Adipocyte (in vitro differentiated cells): ENCODE results near the gene TMEM270.

ENCODE experiments used
- DNase-seq: peaks from one replicate; pipeline ENCODE4 v3.0.0-alpha.2; 2015; ENCODE audit warnings: low read depth
- H3K27me3 ChIP-seq: replicated peaks from 2 replicates; pipeline ENCODE4 v1.7.0; 2013; ENCODE audit warnings: mild to moderate bottlenecking, low read length, moderate library complexity; ENCODE audit not compliant: control insufficient read depth, insufficient read depth
- H3K36me3 ChIP-seq: 2 replicates; pipeline ENCODE4 v1.7.0; 2013; ENCODE audit warnings: low read length, mild to moderate bottlenecking, moderate library complexity; ENCODE audit not compliant: control insufficient read depth, insufficient read depth, severe bottlenecking
- H3K4me1 ChIP-seq: 2 replicates; pipeline ENCODE4 v1.7.0; 2013; ENCODE audit warnings: mild to moderate bottlenecking, low read length, moderate library complexity; ENCODE audit not compliant: control insufficient read depth, insufficient read depth
- H3K4me3 ChIP-seq: 2 replicates; pipeline ENCODE4 v1.7.0; 2013; ENCODE audit warnings: mild to moderate bottlenecking, low read length, moderate library complexity
- H3K9ac ChIP-seq: 2 replicates; pipeline ENCODE4 v1.7.0; 2013; ENCODE audit warnings: mild to moderate bottlenecking, low read length, moderate library complexity
- H3K9me3 ChIP-seq: 2 replicates; pipeline ENCODE4 v1.7.0; 2013; ENCODE audit warnings: mild to moderate bottlenecking, low read length, moderate library complexity; ENCODE audit not compliant: control insufficient read depth

Gene TMEM270

GRCh38 chr7:73866446-73866767 lies 5.4 kb downstream of the TMEM270 start:
- H3K27me3 ChIP-seq = no peaks in the 10 kb centered on the region
- DNase-seq = no peak
- no peaks in the 10 kb centered on the region for H3K36me3 ChIP-seq
- no peak overlapping the region for H3K9ac ChIP-seq
- peaks cover 11% of the 10 kb centered on the region for H3K4me1 ChIP-seq
- H3K9me3 ChIP-seq = no peaks in the 10 kb centered on the region
- H3K4me3 ChIP-seq = no peak overlapping the region

GRCh38 chr7:73869011-73869798 lies 8.2 kb downstream of the TMEM270 start:
- peaks cover 23% of the 10 kb centered on the region for H3K4me1 ChIP-seq
- no peaks in the 10 kb centered on the region for H3K36me3 ChIP-seq
- H3K27me3 ChIP-seq = no peaks in the 10 kb centered on the region
- no peaks in the 10 kb centered on the region for H3K9me3 ChIP-seq
- DNase-seq = no peak
- no peak overlapping the region for H3K4me3 ChIP-seq
- H3K9ac ChIP-seq = no peak overlapping the region

GRCh38 chr7:73870041-73870492 lies 9.1 kb downstream of the TMEM270 start:
- H3K9me3 ChIP-seq = no peaks in the 10 kb centered on the region
- peaks cover 23% of the 10 kb centered on the region for H3K4me1 ChIP-seq
- H3K9ac ChIP-seq = no peak overlapping the region
- DNase-seq = no peak
- H3K4me3 ChIP-seq = no peak overlapping the region
- no peaks in the 10 kb centered on the region for H3K27me3 ChIP-seq
- no peaks in the 10 kb centered on the region for H3K36me3 ChIP-seq

- Histone ChIP-seq H3K4me3 (no peak overlapping the region), H3K27me3 (no peaks in the 10 kb centered on the region), H3K36me3 (no peaks in the 10 kb centered on the region), H3K4me1 (peaks cover 23% of the 10 kb centered on the region), H3K9ac (peak overlapping the region; percentile 5), H3K9me3 (no peaks in the 10 kb centered on the region)
- no peak for DNase-seq
Observed at GRCh38 chr7:73871163-73872011, 10.4 kb downstream of the TMEM270 start.

- no peaks in the 10 kb centered on the region for H3K27me3 ChIP-seq
Observed at GRCh38 chr7:73872056-73872908, 11.3 kb downstream of the TMEM270 start.

GRCh38 chr7:73876361-73876760 lies 15.4 kb downstream of the TMEM270 start:
- H3K9me3 ChIP-seq = no peaks in the 10 kb centered on the region

More at GRCh38 chr7:73872056-73872908, 11.3 kb downstream of the TMEM270 start:
- DNase-seq = no peak
- no peaks in the 10 kb centered on the region for H3K36me3 ChIP-seq
- H3K4me3 ChIP-seq = no peak overlapping the region
- H3K9me3 ChIP-seq = no peaks in the 10 kb centered on the region
- peak overlapping the region; percentile 5 for H3K9ac ChIP-seq
- peaks cover 23% of the 10 kb centered on the region for H3K4me1 ChIP-seq

GRCh38 chr7:73876973-73877372 lies 16.0 kb downstream of the TMEM270 start:
- Histone ChIP-seq H3K27me3 (no peaks in the 10 kb centered on the region), H3K9ac (no peak overlapping the region), H3K36me3 (no peaks in the 10 kb centered on the region), H3K4me1 (peaks cover 34% of the 10 kb centered on the region), H3K4me3 (no peak overlapping the region), H3K9me3 (no peaks in the 10 kb centered on the region)
- DNase-seq = no peak

More at GRCh38 chr7:73876361-73876760, 15.4 kb downstream of the TMEM270 start:
- Histone ChIP-seq H3K27me3 (no peaks in the 10 kb centered on the region), H3K36me3 (no peaks in the 10 kb centered on the region), H3K4me1 (peaks cover 36% of the 10 kb centered on the region), H3K4me3 (no peak overlapping the region), H3K9ac (no peak overlapping the region)
- no peak for DNase-seq

- Histone ChIP-seq H3K4me1 (peaks cover 27% of the 10 kb centered on the region), H3K9ac (peak overlapping the region; percentile 68), H3K36me3 (no peaks in the 10 kb centered on the region), H3K4me3 (peak overlapping the region; percentile 64), H3K27me3 (no peaks in the 10 kb centered on the region), H3K9me3 (no peaks in the 10 kb centered on the region)
- peak; percentile 52 for DNase-seq
Observed at GRCh38 chr7:73879977-73880681, 19.2 kb downstream of the TMEM270 start.

- Histone ChIP-seq H3K27me3 (no peaks in the 10 kb centered on the region), H3K4me3 (peak overlapping the region; percentile 64), H3K9ac (peak overlapping the region; percentile 68), H3K36me3 (no peaks in the 10 kb centered on the region), H3K9me3 (no peaks in the 10 kb centered on the region), H3K4me1 (peaks cover 27% of the 10 kb centered on the region)
- no peak for DNase-seq
Observed at GRCh38 chr7:73880755-73881328, 19.9 kb downstream of the TMEM270 start.

- no peaks in the 10 kb centered on the region for H3K9me3 ChIP-seq
- DNase-seq = no peak
- H3K4me3 ChIP-seq = peak overlapping the region; percentile 29
- no peaks in the 10 kb centered on the region for H3K27me3 ChIP-seq
- peak overlapping the region; percentile 68 for H3K9ac ChIP-seq
- H3K4me1 ChIP-seq = peaks cover 34% of the 10 kb centered on the region
- H3K36me3 ChIP-seq = no peaks in the 10 kb centered on the region
Observed at GRCh38 chr7:73881352-73882046, 20.5 kb downstream of the TMEM270 start.
